HL-60 (cell line): ENCODE data around the gene SNX25.

ENCODE experiments used
- CTCF ChIP-seq: IDR thresholded peaks from one replicate; pipeline ENCODE4 v1.5.1; 2011; ENCODE audit warnings: low read length, control low read depth, inconsistent platforms; ENCODE audit not compliant: insufficient read depth
- GABPA ChIP-seq: IDR thresholded peaks from 2 replicates; pipeline ENCODE4 v1.6.1; 2012; ENCODE audit warnings: low read depth
- POLR2AphosphoS5 ChIP-seq: IDR thresholded peaks from 2 replicates; pipeline ENCODE4 v1.6.1; 2012; ENCODE audit warnings: low read depth

GRCh38 chr4:185227131-185227551, 17.7 kb downstream of the SNX25 start:
- TF ChIP-seq CTCF (no peak), POLR2AphosphoS5 (no peak), GABPA (no peak)
